HepG2 (cell line): ENCODE results near the gene FNDC3B. TPM values are rescaled to one million over a fixed set of nuclear protein-coding genes. Genes with fewer than 3 reads are reported as not detected.

Experiments used
- ARID4A ChIP-seq: sonication (generic); formaldehyde crosslinking; IDR thresholded peaks from 2 replicates; pipeline ENCODE4 v1.5.0; 2020; ENCODE audit warnings: mild to moderate bottlenecking, missing genetic modification reagents, borderline replicate concordance
- ARNT2 ChIP-seq: sonication (generic); formaldehyde crosslinking; IDR thresholded peaks from 2 replicates; pipeline ENCODE4 v1.8.0; 2022; ENCODE audit warnings: mild to moderate bottlenecking, low read depth, missing genetic modification reagents, moderate library complexity
- CSRNP1 ChIP-seq: sonication (generic); formaldehyde crosslinking; IDR thresholded peaks from 2 replicates; pipeline ENCODE4 v1.8.1; 2023; ENCODE audit warnings: mild to moderate bottlenecking, missing genetic modification reagents
- ERF ChIP-seq: IDR thresholded peaks from 2 replicates; pipeline ENCODE4 v1.6.1; 2018; ENCODE audit warnings: missing biosample characterization, missing genetic modification reagents
- FOXA1 ChIP-seq, 2 experiments: fragments of 450-650 bp in 1 of 2; sonication (generic) in 1 of 2; formaldehyde crosslinking in 1 of 2; IDR thresholded peaks; 2 replicates each; pipeline versions ENCODE4 v1.4.0 to v1.6.1; 2016 to 2020; ENCODE audit warnings: missing genetic modification reagents in 1 of 2
- PRDM15 ChIP-seq: sonication (generic); formaldehyde crosslinking; IDR thresholded peaks from 2 replicates; pipeline ENCODE4 v1.4.0; 2020; ENCODE audit warnings: missing genetic modification reagents
- PRMT3 ChIP-seq: sonication (generic); formaldehyde crosslinking; IDR thresholded peaks from 2 replicates; pipeline ENCODE4 v1.8.1; 2022; ENCODE audit warnings: low read depth, mild to moderate bottlenecking, moderate library complexity, missing genetic modification reagents, borderline replicate concordance
- SAP130 ChIP-seq: IDR thresholded peaks from 2 replicates; pipeline ENCODE4 v1.6.1; 2016; ENCODE audit warnings: low read depth
- SNAI1 ChIP-seq: sonication (generic); formaldehyde crosslinking; IDR thresholded peaks from 2 replicates; pipeline ENCODE4 v1.5.0; 2020; ENCODE audit warnings: mild to moderate bottlenecking, missing genetic modification reagents, borderline replicate concordance
- STAG1 ChIP-seq: sonication (generic); formaldehyde crosslinking; IDR thresholded peaks from 2 replicates; pipeline ENCODE4 v1.4.0; 2020; ENCODE audit warnings: missing genetic modification reagents
- ZHX1 ChIP-seq: sonication (generic); formaldehyde crosslinking; IDR thresholded peaks from 2 replicates; pipeline ENCODE4 v1.8.1; 2022; ENCODE audit warnings: low read depth, mild to moderate bottlenecking, missing genetic modification reagents
- ZNF331 ChIP-seq: sonication (generic); formaldehyde crosslinking; IDR thresholded peaks from 2 replicates; pipeline ENCODE4 v1.4.0; 2020; ENCODE audit warnings: missing genetic modification reagents
- ZNF34 ChIP-seq: sonication (generic); formaldehyde crosslinking; IDR thresholded peaks from 2 replicates; pipeline ENCODE4 v1.4.0; 2020; ENCODE audit warnings: mild to moderate bottlenecking, missing genetic modification reagents, borderline replicate concordance
- ZNF556 ChIP-seq: sonication (generic); formaldehyde crosslinking; IDR thresholded peaks from 2 replicates; pipeline ENCODE4 v1.4.0; 2020; ENCODE audit warnings: mild to moderate bottlenecking, missing genetic modification reagents, borderline replicate concordance
- ZNF772 ChIP-seq: sonication (generic); formaldehyde crosslinking; IDR thresholded peaks from 2 replicates; pipeline ENCODE4 v1.5.0; 2020; ENCODE audit warnings: mild to moderate bottlenecking, missing genetic modification reagents
- polyA plus RNA-seq, 8 experiments: library from polyadenylated mRNA; depleted of rRNA in 3 of 8; stranded (reverse) in 7 of 8; unstranded in 1 of 8; fragments of >200 nt; fragmentation: Illumina TruSeq in 4 of 8; extraction: Trizol in 4 of 8; gene quantifications; 2 replicates each; pipeline versions ENCODE4 v1.2.1 to v1.2.3, GENCODE V29; 2011 to 2016; ENCODE audit warnings: low read depth in 4 of 8, missing spikeins in 1 of 8, mixed read lengths in 1 of 8; ENCODE audit not compliant: insufficient read depth in 1 of 8
- total RNA-seq, 5 experiments: library from RNA; depleted of rRNA; stranded (reverse); fragments of >200 nt; fragmentation: Illumina TruSeq; extraction: Trizol; gene quantifications; 2 replicates each; pipeline ENCODE4 v1.2.3, GENCODE V29; 2016; ENCODE audit warnings: low read depth in 1 of 5

The FNDC3B gene
- total and polyA plus RNA-seq, 2 of the 13 experiments (the other 11 are each of a cell fraction or from before 2014, with no cell fraction given): 74.8 to 103 TPM

- TF ChIP-seq PRMT3 (CRISPR knock-in tag) (no peak), FOXA1 (IDR thresholded peaks at IDR 0.05) (no peak; the same call in 1 of the 2 replicates), FOXA1 (CRISPR knock-in tag; IDR thresholded peaks at IDR 0.05) (peak; percentile 81), ARID4A (CRISPR knock-in tag) (peak; percentile 36; the same call in 1 of the 2 replicates), SNAI1 (CRISPR knock-in tag) (no peak), ZHX1 (CRISPR knock-in tag) (no peak), CSRNP1 (CRISPR knock-in tag) (no peak), ZNF34 (CRISPR knock-in tag) (no peak), SAP130 (CRISPR knock-in tag) (peak; percentile 69), STAG1 (CRISPR knock-in tag) (0 out of 2 replicates have a peak, but pooled peaks have one; percentile 13), ZNF331 (CRISPR knock-in tag) (0 out of 2 replicates have a peak, but pooled peaks have one; percentile 16), ZNF772 (no peak), ZNF556 (CRISPR knock-in tag) (peak; percentile 32; the same call in 1 of the 2 replicates), ARNT2 (CRISPR knock-in tag) (no peak), ERF (CRISPR knock-in tag) (peak; percentile 77; the same call in 1 of the 2 replicates), PRDM15 (no peak)
Measured at GRCh38 chr3:172127929-172128580, 88.7 kb downstream of the FNDC3B start (continued).
